GM18870 (cell line): ENCODE data around the gene ZNF81.
"Not testable (repeated sequence)": the region's sequence is repeated elsewhere in the genome, so short reads cannot be mapped to it uniquely, and the experiment has no call there.

Experiments used
- ATAC-seq: cut with Tn5 transposase; IDR thresholded peaks from one replicate; pipeline ENCODE4 v1.9.1; 2021; ENCODE audit warnings: moderate library complexity; ENCODE audit not compliant: unreplicated experiment

ZNF81 gene

GRCh38 chrX:47836164-47837072 is at the start of gene ZNF81:
ZNF81 (plus strand) TSS chrX:47836902; CDS start chrX:47846268, 9,366 bp downstream.
- ATAC-seq = peak; percentile 87

GRCh38 chrX:47796433-47796906 is 40.2 kb upstream of the ZNF81 start:
- no peak for ATAC-seq

- ATAC-seq = no peak
Measured at GRCh38 chrX:47797084-47797483, 39.6 kb upstream of the ZNF81 start.

GRCh38 chrX:47798861-47799260 is 37.8 kb upstream of the ZNF81 start:
- ATAC-seq = no peak

GRCh38 chrX:47802589-47802988 is 34.1 kb upstream of the ZNF81 start:
- ATAC-seq = no peak

- not testable (repeated sequence) for ATAC-seq
Measured at GRCh38 chrX:47803103-47803502, 33.6 kb upstream of the ZNF81 start.

GRCh38 chrX:47804315-47804714 is 32.4 kb upstream of the ZNF81 start:
- no peak for ATAC-seq

- not testable (repeated sequence) for ATAC-seq
Measured at GRCh38 chrX:47805844-47806243, 30.9 kb upstream of the ZNF81 start.

GRCh38 chrX:47806415-47807271 is 30.1 kb upstream of the ZNF81 start:
- not testable (repeated sequence) for ATAC-seq

- ATAC-seq = not testable (repeated sequence)
Measured at GRCh38 chrX:47807272-47807538, 29.5 kb upstream of the ZNF81 start.

GRCh38 chrX:47807548-47807947 is 29.2 kb upstream of the ZNF81 start:
- no peak for ATAC-seq

- no peak for ATAC-seq
Measured at GRCh38 chrX:47808904-47809788, 27.6 kb upstream of the ZNF81 start.

GRCh38 chrX:47814851-47815250 is 21.9 kb upstream of the ZNF81 start:
- no peak for ATAC-seq

- ATAC-seq = no peak
Measured at GRCh38 chrX:47815901-47816845, 20.5 kb upstream of the ZNF81 start.

- no peak for ATAC-seq
Measured at GRCh38 chrX:47817421-47817820, 19.3 kb upstream of the ZNF81 start.

- ATAC-seq = no peak
Measured at GRCh38 chrX:47817897-47818296, 18.8 kb upstream of the ZNF81 start.

GRCh38 chrX:47828984-47829383 is 7.7 kb upstream of the ZNF81 start:
- no peak for ATAC-seq

GRCh38 chrX:47831788-47832187 is 4.9 kb upstream of the ZNF81 start:
- no peak for ATAC-seq

GRCh38 chrX:47838361-47838760 is 1.7 kb downstream of the ZNF81 start:
- ATAC-seq = no peak

- ATAC-seq = no peak
Measured at GRCh38 chrX:47840111-47840510, 3.4 kb downstream of the ZNF81 start.
